ENCODE measurements around the gene RNF20.
"Not testable (repeated sequence)": the region's sequence is repeated elsewhere in the genome, so short reads cannot be mapped to it uniquely, and the experiment has no call there.

The RNF20 gene

DNA sequence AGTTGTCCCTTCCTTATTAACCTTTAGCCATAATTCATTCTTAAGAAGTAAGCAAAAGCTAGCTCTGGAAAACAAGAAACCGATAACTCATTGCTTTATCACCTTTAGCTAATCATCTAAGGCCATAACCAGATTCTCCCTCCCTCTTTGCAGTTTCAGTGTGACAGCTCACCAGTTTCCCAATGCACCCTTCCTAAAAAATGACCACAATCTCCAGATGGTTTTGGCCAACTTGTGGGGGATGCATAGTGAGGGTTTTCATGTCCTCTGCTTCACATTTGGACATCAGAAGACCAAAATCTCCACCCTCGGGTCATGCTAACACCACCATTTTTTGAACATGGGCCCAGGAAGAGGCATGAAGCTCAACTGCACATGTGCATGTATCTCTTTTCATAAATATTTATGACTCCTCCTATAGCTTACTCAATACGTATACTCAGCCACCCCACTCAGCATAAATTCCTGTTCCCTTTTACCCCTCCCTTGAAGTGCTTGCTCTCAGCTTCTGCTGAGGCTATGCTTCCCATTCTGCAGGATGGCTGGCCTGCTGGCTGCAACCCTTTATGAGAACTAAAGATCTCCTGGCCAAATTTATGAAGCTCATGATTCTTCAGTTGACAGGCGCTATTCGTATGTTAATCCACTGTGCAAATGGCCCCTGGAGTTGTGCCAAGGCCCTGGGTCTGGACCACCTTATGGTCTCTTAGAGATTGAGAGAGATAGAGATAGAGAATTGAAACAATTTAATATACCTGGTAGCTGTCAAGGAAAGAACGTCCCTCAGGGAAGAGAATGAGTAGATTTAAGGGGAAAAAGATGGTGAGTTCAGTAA lies 46.3 kb downstream of the RNF20 start:
- no peaks in the 10 kb centered on the region for H3K27me3 Mint-ChIP-seq
- no peak for DNase-seq (ENCODE audit: low spot score in 2 of 2)
- no peaks in the 10 kb centered on the region for H3K36me3 Mint-ChIP-seq (ENCODE audit: insufficient read depth)
- H3K4me3 Mint-ChIP-seq, result no peak overlapping the region
- no peaks in the 10 kb centered on the region for H3K9me3 Mint-ChIP-seq
- H3K27ac Mint-ChIP-seq (ENCODE audit: low read depth), result no peak overlapping the region
- no peaks in the 10 kb centered on the region for H3K4me1 Mint-ChIP-seq
- no peak for ATAC-seq (replicated peaks; ENCODE audit: extremely low read depth, poor library complexity, severe bottlenecking)

- Mint-ChIP-seq H3K9me3 (no peaks in the 10 kb centered on the region), H3K27ac (ENCODE audit: low read depth) (no peak overlapping the region), H3K4me3 (no peak overlapping the region), H3K27me3 (no peaks in the 10 kb centered on the region), H3K4me1 (no peaks in the 10 kb centered on the region), H3K36me3 (ENCODE audit: insufficient read depth) (no peaks in the 10 kb centered on the region)
- ATAC-seq (replicated peaks; ENCODE audit: extremely low read depth, poor library complexity, severe bottlenecking) (no peak), DNase-seq (ENCODE audit: low spot score in 2 of 2) (no peak)
These were observed 48.9 kb downstream of the RNF20 start for GRCh38 chr9:101582553-101582952.

GRCh38 chr9:101585740-101586139 lies 52.1 kb downstream of the RNF20 start:
- ATAC-seq (replicated peaks; ENCODE audit: extremely low read depth, poor library complexity, severe bottlenecking), result no peak
- Mint-ChIP-seq H3K4me3 (no peak overlapping the region), H3K27ac (ENCODE audit: low read depth) (no peak overlapping the region)

DNA sequence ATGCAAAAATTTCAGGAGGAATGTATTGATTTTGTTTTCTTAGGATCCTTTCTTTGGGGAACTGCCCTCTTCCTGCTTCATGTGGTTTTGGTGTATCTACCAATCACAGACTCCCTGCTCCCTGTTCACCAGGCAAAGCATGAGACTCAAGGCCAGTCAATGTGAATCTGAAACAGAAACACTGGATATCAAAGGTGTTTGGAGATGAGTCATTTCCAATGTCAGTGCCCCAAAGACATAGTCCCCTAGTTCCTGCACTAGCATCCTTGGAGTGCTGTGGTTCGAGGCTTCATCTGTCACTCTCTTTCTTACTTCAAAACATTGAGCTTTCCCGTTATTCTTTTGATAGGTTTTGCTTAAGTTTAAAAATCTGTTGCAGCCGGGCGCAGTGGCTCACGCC lies 53.0 kb downstream of the RNF20 start:
- H3K4me3 Mint-ChIP-seq, result no peak overlapping the region
- DNase-seq (ENCODE audit: low spot score in 2 of 2) (no peak), ATAC-seq (replicated peaks; ENCODE audit: extremely low read depth, poor library complexity, severe bottlenecking) (no peak)
- no peaks in the 10 kb centered on the region for H3K4me1 Mint-ChIP-seq
- H3K9me3 Mint-ChIP-seq, result no peaks in the 10 kb centered on the region
- no peaks in the 10 kb centered on the region for H3K36me3 Mint-ChIP-seq (ENCODE audit: insufficient read depth)
- no peaks in the 10 kb centered on the region for H3K27me3 Mint-ChIP-seq
- no peak overlapping the region for H3K27ac Mint-ChIP-seq (ENCODE audit: low read depth)

More at GRCh38 chr9:101585740-101586139, 52.1 kb downstream of the RNF20 start:
- no peak for DNase-seq (ENCODE audit: low spot score in 2 of 2)
- no peaks in the 10 kb centered on the region for H3K4me1 Mint-ChIP-seq
- H3K9me3 Mint-ChIP-seq, result no peaks in the 10 kb centered on the region
- no peaks in the 10 kb centered on the region for H3K36me3 Mint-ChIP-seq (ENCODE audit: insufficient read depth)
- H3K27me3 Mint-ChIP-seq, result no peaks in the 10 kb centered on the region

DNA sequence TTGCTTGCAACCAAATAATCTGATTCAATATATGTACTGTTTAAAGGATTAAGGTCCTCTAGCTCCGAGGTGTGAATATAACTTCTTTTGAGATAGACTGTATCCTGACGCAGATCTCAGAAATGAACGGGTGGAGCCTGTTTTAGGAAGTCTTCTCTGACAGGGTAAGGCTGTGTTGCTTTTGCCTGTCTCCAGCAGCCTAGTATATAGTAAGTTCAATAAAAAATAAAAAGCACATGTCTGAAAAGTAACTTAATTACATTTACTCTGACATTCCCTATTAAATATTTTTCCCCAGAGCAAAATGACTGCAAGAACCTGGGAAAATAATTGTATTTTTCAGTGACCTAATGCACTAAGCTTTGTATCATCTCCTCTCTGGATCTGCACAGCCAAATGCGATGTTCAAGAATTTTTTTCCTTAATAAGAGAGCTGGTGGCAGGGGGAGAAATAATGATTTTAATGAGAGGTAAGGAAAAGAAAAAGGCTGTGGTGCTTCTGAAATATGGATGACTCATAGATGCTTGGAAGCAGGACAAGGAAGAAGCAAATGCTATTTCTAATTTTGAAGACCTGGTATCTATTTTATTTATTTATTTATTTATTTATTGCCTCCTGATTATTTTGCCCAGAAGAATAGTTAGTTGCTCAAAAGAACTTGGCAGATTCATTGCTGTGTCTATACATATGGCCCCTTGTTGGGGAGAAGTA lies 53.8 kb downstream of the RNF20 start:
- H3K9me3 Mint-ChIP-seq, result no peaks in the 10 kb centered on the region
- H3K36me3 Mint-ChIP-seq (ENCODE audit: insufficient read depth), result no peaks in the 10 kb centered on the region
- H3K4me1 Mint-ChIP-seq, result no peaks in the 10 kb centered on the region
- no peak for ATAC-seq (replicated peaks; ENCODE audit: extremely low read depth, poor library complexity, severe bottlenecking)
- H3K27me3 Mint-ChIP-seq, result peaks cover 1% of the 10 kb centered on the region
- H3K4me3 Mint-ChIP-seq, result no peak overlapping the region
- no peak overlapping the region for H3K27ac Mint-ChIP-seq (ENCODE audit: low read depth)
- DNase-seq (ENCODE audit: low spot score in 2 of 2), result no peak

- H3K27ac Mint-ChIP-seq (ENCODE audit: low read depth); H3K4me1 Mint-ChIP-seq; DNase-seq (ENCODE audit: low spot score in 2 of 2); ATAC-seq (replicated peaks; ENCODE audit: extremely low read depth, poor library complexity, severe bottlenecking); H3K36me3 Mint-ChIP-seq (ENCODE audit: insufficient read depth); H3K9me3 Mint-ChIP-seq; H3K27me3 Mint-ChIP-seq; H3K4me3 Mint-ChIP-seq: not testable (repeated sequence)
These were observed 56.4 kb downstream of the RNF20 start for GRCh38 chr9:101590074-101590473.

GRCh38 chr9:101590901-101591300 lies 57.2 kb downstream of the RNF20 start:
- H3K36me3 Mint-ChIP-seq (ENCODE audit: insufficient read depth), result no peaks in the 10 kb centered on the region
- ATAC-seq (replicated peaks; ENCODE audit: extremely low read depth, poor library complexity, severe bottlenecking) (no peak), DNase-seq (ENCODE audit: low spot score in 2 of 2) (no peak)
- H3K27ac Mint-ChIP-seq (ENCODE audit: low read depth), result no peak overlapping the region
- H3K9me3 Mint-ChIP-seq, result no peaks in the 10 kb centered on the region
- no peaks in the 10 kb centered on the region for H3K4me1 Mint-ChIP-seq
- H3K4me3 Mint-ChIP-seq, result no peak overlapping the region
- peaks cover 9% of the 10 kb centered on the region for H3K27me3 Mint-ChIP-seq

GRCh38 chr9:101591787-101592446 lies 58.3 kb downstream of the RNF20 start:
- H3K9me3 Mint-ChIP-seq, result no peaks in the 10 kb centered on the region
- DNase-seq (ENCODE audit: low spot score in 2 of 2) (no peak), ATAC-seq (replicated peaks; ENCODE audit: extremely low read depth, poor library complexity, severe bottlenecking) (no peak)
- H3K4me1 Mint-ChIP-seq, result no peaks in the 10 kb centered on the region
- H3K4me3 Mint-ChIP-seq, result no peak overlapping the region
- no peaks in the 10 kb centered on the region for H3K36me3 Mint-ChIP-seq (ENCODE audit: insufficient read depth)
- H3K27ac Mint-ChIP-seq (ENCODE audit: low read depth), result no peak overlapping the region
- peaks cover 9% of the 10 kb centered on the region for H3K27me3 Mint-ChIP-seq

DNA sequence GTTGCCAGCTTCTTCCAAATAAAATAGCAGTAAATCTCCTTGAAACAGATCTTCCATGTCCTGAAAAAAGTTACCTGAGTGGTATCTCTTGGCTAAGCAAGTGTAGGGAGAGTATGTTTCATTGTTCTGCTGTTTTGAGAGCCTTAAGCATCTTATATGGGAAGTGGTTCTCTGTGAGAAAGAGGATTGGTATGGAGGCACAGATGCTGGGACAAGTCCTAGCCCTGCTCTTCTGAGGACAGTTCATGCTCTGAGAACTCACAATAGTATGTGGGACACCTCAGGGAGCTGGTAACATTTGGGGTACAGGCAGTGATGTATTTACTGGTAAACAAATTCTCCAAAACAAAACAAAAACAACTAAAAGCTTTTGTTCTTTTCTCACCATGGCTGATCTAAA lies 59.1 kb downstream of the RNF20 start:
- Mint-ChIP-seq H3K36me3 (ENCODE audit: insufficient read depth) (no peaks in the 10 kb centered on the region), H3K4me3 (no peak overlapping the region), H3K27ac (ENCODE audit: low read depth) (no peak overlapping the region), H3K9me3 (no peaks in the 10 kb centered on the region), H3K4me1 (no peaks in the 10 kb centered on the region), H3K27me3 (peaks cover 9% of the 10 kb centered on the region)
- no peak for DNase-seq (ENCODE audit: low spot score in 2 of 2)
- no peak for ATAC-seq (replicated peaks; ENCODE audit: extremely low read depth, poor library complexity, severe bottlenecking)

GRCh38 chr9:101593345-101593744 lies 59.7 kb downstream of the RNF20 start:
- Mint-ChIP-seq H3K27me3 (peaks cover 9% of the 10 kb centered on the region), H3K9me3 (no peaks in the 10 kb centered on the region), H3K4me1 (no peaks in the 10 kb centered on the region), H3K4me3 (no peak overlapping the region), H3K36me3 (ENCODE audit: insufficient read depth) (no peaks in the 10 kb centered on the region), H3K27ac (ENCODE audit: low read depth) (no peak overlapping the region)
- no peak for ATAC-seq (replicated peaks; ENCODE audit: extremely low read depth, poor library complexity, severe bottlenecking)
- no peak for DNase-seq (ENCODE audit: low spot score in 2 of 2)

DNA sequence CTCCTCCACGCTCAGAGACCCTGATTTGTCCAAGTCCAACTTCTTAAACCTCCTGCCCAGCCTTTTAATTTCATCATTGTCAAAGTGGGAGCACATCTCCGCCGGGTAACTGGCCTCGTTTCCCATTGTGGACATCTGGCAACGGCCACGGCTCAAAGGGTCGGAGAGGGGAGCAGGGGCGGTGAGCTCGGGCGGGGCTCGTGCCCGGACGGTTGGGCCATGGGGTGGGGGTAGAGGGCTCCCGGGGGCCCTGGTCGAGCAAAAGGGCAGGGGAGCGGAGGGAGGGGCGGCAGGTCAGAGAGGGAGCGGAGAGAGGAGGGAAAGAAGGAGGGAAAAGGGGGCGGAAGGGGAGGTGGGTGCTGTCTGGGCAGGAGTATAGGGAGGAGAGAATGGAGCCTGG lies 61.1 kb downstream of the RNF20 start, which contains the start of gene PPP3R2:
TSS of gene PPP3R2 (minus strand) at position 174 of the 400 bp plus-strand sequence. CDS start at position 126, 48 bp downstream.
- peaks cover 9% of the 10 kb centered on the region for H3K27me3 Mint-ChIP-seq
- ATAC-seq (replicated peaks; ENCODE audit: extremely low read depth, poor library complexity, severe bottlenecking), result no peak
- no peaks in the 10 kb centered on the region for H3K4me1 Mint-ChIP-seq
- H3K4me3 Mint-ChIP-seq, result no peak within 1 kb of the TSS
- no peaks in the 10 kb centered on the region for H3K36me3 Mint-ChIP-seq (ENCODE audit: insufficient read depth)
- no peaks in the 10 kb centered on the region for H3K9me3 Mint-ChIP-seq
- no peak for DNase-seq (ENCODE audit: low spot score in 2 of 2)
- H3K27ac Mint-ChIP-seq (ENCODE audit: low read depth), result no peak within 1 kb of the TSS

GRCh38 chr9:101601904-101602765 lies 68.5 kb downstream of the RNF20 start:
- Mint-ChIP-seq H3K27me3 (peaks cover 45% of the 10 kb centered on the region), H3K9me3 (no peaks in the 10 kb centered on the region), H3K4me3 (no peak overlapping the region), H3K27ac (ENCODE audit: low read depth) (no peak overlapping the region), H3K4me1 (no peaks in the 10 kb centered on the region), H3K36me3 (ENCODE audit: insufficient read depth) (no peaks in the 10 kb centered on the region)
- no peak for ATAC-seq (replicated peaks; ENCODE audit: extremely low read depth, poor library complexity, severe bottlenecking)
- DNase-seq (ENCODE audit: low spot score in 2 of 2), result no peak
